ENCODE data around the gene CRELD2.

GRCh38 chr22:49871482-49871881 lies 47.0 kb upstream of the CRELD2 start:
- TF ChIP-seq CTCF (IDR thresholded peaks at IDR 0.05; ENCODE audit: borderline replicate concordance, extremely low read depth, low read length, poor library complexity, severe bottlenecking) (no peak), EZH2 (IDR thresholded peaks at IDR 0.05; ENCODE audit: borderline replicate concordance, low read depth, low read length, severe bottlenecking) (no peak)
